SK-N-SH (cell line): ENCODE measurements around the gene TMEM131L. TPM values are rescaled to one million over a fixed set of nuclear protein-coding genes. Genes with fewer than 3 reads are reported as not detected.

Experiments used
- CTCF ChIA-PET: fragments of 300-600, 350-600 bp; formaldehyde crosslinking; extraction: SDS; loops from one replicate; lab custom pipeline; 2021; lab: Yijun Ruan, JAX
- POLR2A ChIA-PET: fragments of 350-600 bp; sonication (Branson Sonifier 250); formaldehyde crosslinking; extraction: SDS; loops from one replicate; lab custom pipeline; 2020; ENCODE audit warnings: antibody characterized with exemption, inconsistent platforms; lab: Yijun Ruan, JAX
- DNase-seq: peaks from one replicate; pipeline ENCODE4 v3.0.0; 2012
- H2AFZ ChIP-seq: fragments of 200-600 bp; sonication (generic); 2 replicates; pipeline ENCODE4 v1.8.1; 2016; ENCODE audit warnings: antibody characterized with exemption, mild to moderate bottlenecking, low read depth
- H3F3A ChIP-seq: fragments of 200-600 bp; sonication (generic); replicated peaks from 2 replicates; pipeline ENCODE3; 2016; ENCODE audit warnings: antibody characterized with exemption, mild to moderate bottlenecking; ENCODE audit not compliant: insufficient read depth
- H3K27ac ChIP-seq, 2 experiments: fragments of 200-500 bp in 1 of 2; fragments of 200-600 bp in 1 of 2; sonication (Bioruptor generic) in 1 of 2; sonication (generic), shearing (Covaris generic) in 1 of 2; 2 replicates each; pipeline versions ENCODE4 v1.5.1 to v1.6.1; 2014 to 2016; ENCODE audit warnings: low read depth in 2 of 2, inconsistent platforms in 1 of 2, low read length in 1 of 2, mild to moderate bottlenecking in 1 of 2, mixed read lengths in 1 of 2
- H3K27me3 ChIP-seq: fragments of 200-600 bp; sonication (generic), shearing (Covaris generic); 2 replicates; pipeline ENCODE4 v1.6.1; 2016; ENCODE audit warnings: mixed run types; ENCODE audit not compliant: insufficient read depth
- H3K36me3 ChIP-seq, 2 experiments: fragments of 200-500 bp in 1 of 2; fragments of 200-600 bp in 1 of 2; sonication (Bioruptor generic) in 1 of 2; sonication (generic) in 1 of 2; replicated peaks in 1 of 2; 2 replicates each; pipeline versions ENCODE3 to v1.5.1; 2014 to 2016; ENCODE audit warnings: low read length in 1 of 2, mild to moderate bottlenecking in 1 of 2; ENCODE audit not compliant: insufficient read depth in 2 of 2, control insufficient read depth in 1 of 2
- H3K4me1 ChIP-seq, 2 experiments: fragments of 200-500 bp in 1 of 2; fragments of 200-600 bp in 1 of 2; sonication (Bioruptor generic) in 1 of 2; sonication (generic), shearing (Covaris generic) in 1 of 2; 2 replicates each; pipeline versions ENCODE4 v1.5.1 to v1.6.1; 2014 to 2016; ENCODE audit warnings: low read depth in 1 of 2, low read length in 1 of 2, mixed run types in 1 of 2; ENCODE audit not compliant: insufficient read depth in 2 of 2, control insufficient read depth in 1 of 2
- H3K4me2 ChIP-seq: fragments of 200-600 bp; sonication (generic), shearing (Covaris generic); 2 replicates; pipeline ENCODE4 v1.6.1; 2017; ENCODE audit warnings: mixed run types
- H3K4me3 ChIP-seq, 2 experiments: fragments of 200-500 bp in 1 of 2; fragments of 200-600 bp in 1 of 2; sonication (Bioruptor generic) in 1 of 2; sonication (generic), shearing (Covaris generic) in 1 of 2; 2 replicates each; pipeline versions ENCODE4 v1.5.1 to v1.8.1; 2014 to 2016; ENCODE audit warnings: low read depth in 2 of 2, inconsistent platforms in 1 of 2, low read length in 1 of 2, mild to moderate bottlenecking in 1 of 2, mixed read lengths in 1 of 2, moderate library complexity in 1 of 2
- H3K79me2 ChIP-seq: fragments of 200-600 bp; sonication (generic); 2 replicates; pipeline ENCODE4 v1.8.1; 2017; ENCODE audit warnings: mild to moderate bottlenecking; ENCODE audit not compliant: insufficient read depth
- H3K9ac ChIP-seq: fragments of 200-600 bp; sonication (generic); 2 replicates; pipeline ENCODE4 v1.6.1; 2017; ENCODE audit warnings: mixed run types
- H3K9me2 ChIP-seq: fragments of 200-600 bp; sonication (generic); 2 replicates; pipeline ENCODE4 v1.6.1; 2017; ENCODE audit warnings: mixed run types
- H3K9me3 ChIP-seq: fragments of 200-600 bp; sonication (generic); 2 replicates; pipeline ENCODE4 v1.6.1; 2017; ENCODE audit warnings: mixed run types, mild to moderate bottlenecking, moderate library complexity
- H4K20me1 ChIP-seq: fragments of 200-600 bp; sonication (generic); 2 replicates; pipeline ENCODE4 v1.6.1; 2017; ENCODE audit warnings: mild to moderate bottlenecking, mixed run types; ENCODE audit not compliant: insufficient read depth
- CHD2 ChIP-seq: fragments of 150-350 bp; IDR thresholded peaks from 2 replicates; pipeline ENCODE4 v1.6.1; 2018; ENCODE audit warnings: low read length; ENCODE audit not compliant: partially characterized antibody
- ELF1 ChIP-seq: IDR thresholded peaks from 2 replicates; pipeline ENCODE4 v1.4.0; 2012
- GATA2 ChIP-seq: sonication (generic); formaldehyde crosslinking; IDR thresholded peaks from 2 replicates; pipeline ENCODE4 v1.5.0; 2020; ENCODE audit warnings: mild to moderate bottlenecking, missing genetic modification reagents
- MXI1 ChIP-seq: IDR thresholded peaks from 2 replicates; pipeline ENCODE4 v1.6.1; 2012; ENCODE audit warnings: mild to moderate bottlenecking, low read depth, low read length, improper control_type of control experiment
- NFIC ChIP-seq: IDR thresholded peaks from 2 replicates; pipeline ENCODE4 v1.4.0; 2012; ENCODE audit warnings: borderline replicate concordance
- POLR2AphosphoS5 ChIP-seq: IDR thresholded peaks from 2 replicates; pipeline ENCODE4 v1.6.1; 2012; ENCODE audit warnings: low read depth, low read length
- RAD21 ChIP-seq: IDR thresholded peaks from 2 replicates; pipeline ENCODE4 v1.6.1; 2012; ENCODE audit warnings: mild to moderate bottlenecking, low read length
- RCOR1 ChIP-seq: fragments of 150-350 bp; IDR thresholded peaks from 2 replicates; pipeline ENCODE4 v1.6.1; 2017; ENCODE audit warnings: antibody characterized with exemption, low read length
- TAF1 ChIP-seq: IDR thresholded peaks from 2 replicates; pipeline ENCODE4 v1.6.1; 2012; ENCODE audit warnings: low read depth, mild to moderate bottlenecking, low read length, moderate library complexity, borderline replicate concordance
- YY1 ChIP-seq: IDR thresholded peaks from 2 replicates; pipeline ENCODE4 v1.4.0; 2012; ENCODE audit warnings: low read depth, mild to moderate bottlenecking
- ZBTB33 ChIP-seq: IDR thresholded peaks from 2 replicates; pipeline ENCODE4 v1.4.0; 2012; ENCODE audit warnings: low read depth, borderline replicate concordance
- WGBS: methylation state at CpG from one replicate; pipeline ENCODE4 v1.1.6; 2017; ENCODE audit warnings: low lambda C conversion rate; 5-methylcytosine and 5-hydroxymethylcytosine counted together
- polyA plus RNA-seq, 3 experiments: library from polyadenylated mRNA; depleted of rRNA; stranded (reverse); fragments of >200 nt; gene quantifications; 2 replicates each; pipeline ENCODE4 v1.2.3, GENCODE V29; 2012
- TF ChIP-seq, protein P1 (sequence below): IDR thresholded peaks from 2 replicates; pipeline ENCODE4 v1.4.0; 2012; ENCODE audit warnings: low read depth
- TF ChIP-seq, protein P2 (sequence below): fragments of 200-600 bp; sonication (generic); IDR thresholded peaks from 2 replicates; pipeline ENCODE4 v1.6.1; 2017; ENCODE audit warnings: antibody characterized with exemption, mild to moderate bottlenecking, moderate library complexity
- TF ChIP-seq, protein P3 (sequence below): IDR thresholded peaks from 2 replicates; pipeline ENCODE4 v1.4.0; 2012; ENCODE audit warnings: low read depth, borderline replicate concordance
- TF ChIP-seq, protein P4 (sequence below): fragments of 150-350 bp; IDR thresholded peaks from 2 replicates; pipeline ENCODE4 v1.6.1; 2017; ENCODE audit warnings: antibody characterized with exemption, low read length, low read depth, borderline replicate concordance
- TF ChIP-seq, protein P5 (sequence below): IDR thresholded peaks from 2 replicates; pipeline ENCODE4 v1.6.1; 2012; ENCODE audit warnings: mild to moderate bottlenecking, low read depth, low read length, moderate library complexity

The TMEM131L gene
- polyA plus RNA-seq, 1 of the 3 experiments (the other 2 are of a cell fraction) = 6.2 TPM

DNA sequence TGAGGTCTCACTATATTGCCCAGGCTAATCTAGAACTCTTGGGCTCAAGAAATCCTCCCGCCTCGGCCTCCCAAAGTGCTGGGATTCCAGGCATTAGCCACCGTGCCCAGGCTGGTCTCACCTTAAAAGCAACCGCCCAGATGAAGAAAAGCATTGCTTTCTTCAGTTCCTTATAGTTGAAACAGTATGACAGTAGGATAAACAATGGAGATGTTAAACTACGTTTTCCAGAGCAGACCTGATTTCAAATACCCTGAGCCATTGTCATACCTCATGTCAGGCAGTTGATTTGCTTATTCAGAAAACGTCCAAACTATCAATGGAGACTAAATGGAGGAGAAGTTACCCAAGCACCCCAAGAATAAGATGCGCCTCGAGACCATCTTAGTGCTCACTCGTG is 26.3 kb upstream of the TMEM131L start:
- no peak overlapping the region for H3K4me2 ChIP-seq
- ChIA-PET CTCF (no interaction called here), POLR2A (no interaction called here)
- no peaks in the 10 kb centered on the region for H3K36me3 ChIP-seq
- no peak overlapping the region for H3K27ac ChIP-seq
- no peaks in the 10 kb centered on the region for H3K79me2 ChIP-seq
- H3K9ac ChIP-seq = no peak overlapping the region
- no peak for DNase-seq
- 91% methylated on average over 9 of the region's 9 CpGs for WGBS
- no peaks in the 10 kb centered on the region for H3K9me3 ChIP-seq
- H3K4me3 ChIP-seq = no peak overlapping the region
- no peaks in the 10 kb centered on the region for H3K4me1 ChIP-seq
- H2AFZ ChIP-seq = no peak overlapping the region
- TF ChIP-seq, protein P1, sequence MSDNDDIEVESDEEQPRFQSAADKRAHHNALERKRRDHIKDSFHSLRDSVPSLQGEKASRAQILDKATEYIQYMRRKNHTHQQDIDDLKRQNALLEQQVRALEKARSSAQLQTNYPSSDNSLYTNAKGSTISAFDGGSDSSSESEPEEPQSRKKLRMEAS = no peak
- TF ChIP-seq, protein P2, sequence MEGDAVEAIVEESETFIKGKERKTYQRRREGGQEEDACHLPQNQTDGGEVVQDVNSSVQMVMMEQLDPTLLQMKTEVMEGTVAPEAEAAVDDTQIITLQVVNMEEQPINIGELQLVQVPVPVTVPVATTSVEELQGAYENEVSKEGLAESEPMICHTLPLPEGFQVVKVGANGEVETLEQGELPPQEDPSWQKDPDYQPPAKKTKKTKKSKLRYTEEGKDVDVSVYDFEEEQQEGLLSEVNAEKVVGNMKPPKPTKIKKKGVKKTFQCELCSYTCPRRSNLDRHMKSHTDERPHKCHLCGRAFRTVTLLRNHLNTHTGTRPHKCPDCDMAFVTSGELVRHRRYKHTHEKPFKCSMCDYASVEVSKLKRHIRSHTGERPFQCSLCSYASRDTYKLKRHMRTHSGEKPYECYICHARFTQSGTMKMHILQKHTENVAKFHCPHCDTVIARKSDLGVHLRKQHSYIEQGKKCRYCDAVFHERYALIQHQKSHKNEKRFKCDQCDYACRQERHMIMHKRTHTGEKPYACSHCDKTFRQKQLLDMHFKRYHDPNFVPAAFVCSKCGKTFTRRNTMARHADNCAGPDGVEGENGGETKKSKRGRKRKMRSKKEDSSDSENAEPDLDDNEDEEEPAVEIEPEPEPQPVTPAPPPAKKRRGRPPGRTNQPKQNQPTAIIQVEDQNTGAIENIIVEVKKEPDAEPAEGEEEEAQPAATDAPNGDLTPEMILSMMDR = no peak
- TF ChIP-seq RAD21 (no peak), ELF1 (no peak), MXI1 (no peak), GATA2 (CRISPR knock-in tag) (no peak), RCOR1 (no peak), CHD2 (no peak), POLR2AphosphoS5 (no peak), ZBTB33 (no peak)
- TF ChIP-seq, protein P3, sequence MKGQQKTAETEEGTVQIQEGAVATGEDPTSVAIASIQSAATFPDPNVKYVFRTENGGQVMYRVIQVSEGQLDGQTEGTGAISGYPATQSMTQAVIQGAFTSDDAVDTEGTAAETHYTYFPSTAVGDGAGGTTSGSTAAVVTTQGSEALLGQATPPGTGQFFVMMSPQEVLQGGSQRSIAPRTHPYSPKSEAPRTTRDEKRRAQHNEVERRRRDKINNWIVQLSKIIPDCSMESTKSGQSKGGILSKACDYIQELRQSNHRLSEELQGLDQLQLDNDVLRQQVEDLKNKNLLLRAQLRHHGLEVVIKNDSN = no peak
- H3K27me3 ChIP-seq = no peaks in the 10 kb centered on the region
- H3K9me2 ChIP-seq = no peaks in the 10 kb centered on the region
- no peaks in the 10 kb centered on the region for H4K20me1 ChIP-seq
- no peaks in the 10 kb centered on the region for H3F3A ChIP-seq

GRCh38 chr4:153440475-153440874 is 25.7 kb upstream of the TMEM131L start:
- no peaks in the 10 kb centered on the region for H3K4me1 ChIP-seq
- H3F3A ChIP-seq = no peaks in the 10 kb centered on the region
- no peak overlapping the region for H2AFZ ChIP-seq
- ChIA-PET CTCF (no interaction called here), POLR2A (no interaction called here)
- no peaks in the 10 kb centered on the region for H3K27me3 ChIP-seq
- no peak overlapping the region for H3K4me2 ChIP-seq
- no peaks in the 10 kb centered on the region for H3K9me2 ChIP-seq
- no peaks in the 10 kb centered on the region for H4K20me1 ChIP-seq
- H3K27ac ChIP-seq = no peak overlapping the region
- no peaks in the 10 kb centered on the region for H3K79me2 ChIP-seq
- no peak overlapping the region for H3K4me3 ChIP-seq
- DNase-seq = no peak
- no peaks in the 10 kb centered on the region for H3K36me3 ChIP-seq
- H3K9ac ChIP-seq = no peak overlapping the region
- WGBS = 89% methylated on average over 6 of the region's 6 CpGs
- H3K9me3 ChIP-seq = no peaks in the 10 kb centered on the region
- TF ChIP-seq, protein P4, sequence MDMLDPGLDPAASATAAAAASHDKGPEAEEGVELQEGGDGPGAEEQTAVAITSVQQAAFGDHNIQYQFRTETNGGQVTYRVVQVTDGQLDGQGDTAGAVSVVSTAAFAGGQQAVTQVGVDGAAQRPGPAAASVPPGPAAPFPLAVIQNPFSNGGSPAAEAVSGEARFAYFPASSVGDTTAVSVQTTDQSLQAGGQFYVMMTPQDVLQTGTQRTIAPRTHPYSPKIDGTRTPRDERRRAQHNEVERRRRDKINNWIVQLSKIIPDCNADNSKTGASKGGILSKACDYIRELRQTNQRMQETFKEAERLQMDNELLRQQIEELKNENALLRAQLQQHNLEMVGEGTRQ = no peak
- TF ChIP-seq POLR2AphosphoS5 (no peak), ELF1 (no peak), NFIC (no peak), YY1 (no peak), CHD2 (no peak), TAF1 (no peak), ZBTB33 (no peak)
- TF ChIP-seq, protein P5, sequence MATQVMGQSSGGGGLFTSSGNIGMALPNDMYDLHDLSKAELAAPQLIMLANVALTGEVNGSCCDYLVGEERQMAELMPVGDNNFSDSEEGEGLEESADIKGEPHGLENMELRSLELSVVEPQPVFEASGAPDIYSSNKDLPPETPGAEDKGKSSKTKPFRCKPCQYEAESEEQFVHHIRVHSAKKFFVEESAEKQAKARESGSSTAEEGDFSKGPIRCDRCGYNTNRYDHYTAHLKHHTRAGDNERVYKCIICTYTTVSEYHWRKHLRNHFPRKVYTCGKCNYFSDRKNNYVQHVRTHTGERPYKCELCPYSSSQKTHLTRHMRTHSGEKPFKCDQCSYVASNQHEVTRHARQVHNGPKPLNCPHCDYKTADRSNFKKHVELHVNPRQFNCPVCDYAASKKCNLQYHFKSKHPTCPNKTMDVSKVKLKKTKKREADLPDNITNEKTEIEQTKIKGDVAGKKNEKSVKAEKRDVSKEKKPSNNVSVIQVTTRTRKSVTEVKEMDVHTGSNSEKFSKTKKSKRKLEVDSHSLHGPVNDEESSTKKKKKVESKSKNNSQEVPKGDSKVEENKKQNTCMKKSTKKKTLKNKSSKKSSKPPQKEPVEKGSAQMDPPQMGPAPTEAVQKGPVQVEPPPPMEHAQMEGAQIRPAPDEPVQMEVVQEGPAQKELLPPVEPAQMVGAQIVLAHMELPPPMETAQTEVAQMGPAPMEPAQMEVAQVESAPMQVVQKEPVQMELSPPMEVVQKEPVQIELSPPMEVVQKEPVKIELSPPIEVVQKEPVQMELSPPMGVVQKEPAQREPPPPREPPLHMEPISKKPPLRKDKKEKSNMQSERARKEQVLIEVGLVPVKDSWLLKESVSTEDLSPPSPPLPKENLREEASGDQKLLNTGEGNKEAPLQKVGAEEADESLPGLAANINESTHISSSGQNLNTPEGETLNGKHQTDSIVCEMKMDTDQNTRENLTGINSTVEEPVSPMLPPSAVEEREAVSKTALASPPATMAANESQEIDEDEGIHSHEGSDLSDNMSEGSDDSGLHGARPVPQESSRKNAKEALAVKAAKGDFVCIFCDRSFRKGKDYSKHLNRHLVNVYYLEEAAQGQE = no peak
